DMS 273 treated with DMSO at 0.1 percent for 48 hours (cell line): ENCODE results near the gene INTS7.
"Not testable (repeated sequence)": the region's sequence is repeated elsewhere in the genome, so short reads cannot be mapped to it uniquely, and the experiment has no call there.

Experiments used
- DNase-seq: peaks from one replicate; lab custom pipeline; 2025; lab: John Stamatoyannopoulos, UW

INTS7 gene

GRCh38 chr1:211985556-211986264 is 49.6 kb downstream of the INTS7 start:
- DNase-seq = no peak

DNA sequence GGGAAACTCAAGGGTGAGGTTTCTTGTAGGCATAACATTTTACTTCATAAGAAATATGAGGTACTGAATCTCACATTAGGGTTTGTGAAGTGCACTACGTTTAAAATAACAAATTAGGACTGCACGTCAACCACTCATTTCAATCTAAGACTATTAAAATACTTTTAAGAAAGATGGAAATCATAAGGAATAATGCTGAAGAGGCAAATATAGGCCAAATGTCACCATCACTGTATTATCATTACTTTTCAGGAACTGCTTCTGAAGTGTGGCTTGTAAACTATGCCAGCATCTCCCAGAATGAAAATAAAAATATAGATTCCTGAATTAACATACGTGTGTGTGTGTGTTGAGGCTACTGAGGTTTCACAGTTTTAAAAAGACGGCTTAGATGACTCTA is 56.8 kb downstream of the INTS7 start:
- no peak for DNase-seq

- no peak for DNase-seq
Measured at GRCh38 chr1:211975152-211975941, 60.0 kb downstream of the INTS7 start.

- no peak for DNase-seq
Measured at GRCh38 chr1:211973541-211973940, 61.8 kb downstream of the INTS7 start.

DNA sequence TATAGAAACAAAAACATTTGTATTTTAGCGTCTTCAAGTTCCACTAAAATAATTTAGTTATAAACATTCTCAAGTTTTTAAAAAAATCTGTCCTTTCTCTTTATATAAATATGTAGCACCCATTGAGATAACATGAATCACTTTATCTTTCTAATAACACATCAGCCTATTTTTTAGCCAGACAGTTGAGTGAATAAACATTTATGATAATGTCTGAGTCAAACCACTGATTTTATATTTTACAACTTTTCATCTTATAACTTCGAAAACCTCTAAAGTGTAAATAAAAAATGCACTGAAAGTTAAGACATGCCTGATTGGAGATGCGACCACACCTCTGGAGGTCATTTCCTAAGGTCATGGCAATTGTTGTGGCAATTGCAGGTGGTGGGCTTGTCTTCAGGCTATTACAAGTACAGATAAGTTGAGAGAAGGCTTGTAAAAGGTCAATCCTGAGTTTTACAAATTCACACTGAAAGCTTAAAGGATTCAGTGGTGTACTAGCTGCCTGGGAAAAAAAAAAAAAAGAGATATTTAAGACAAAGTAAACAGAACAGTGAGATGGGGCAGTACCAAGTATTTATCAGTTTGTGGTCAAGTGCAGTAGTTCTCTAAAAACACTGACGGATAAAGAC is 67.0 kb downstream of the INTS7 start:
- DNase-seq = no peak

GRCh38 chr1:211967704-211968103 is 67.7 kb downstream of the INTS7 start:
- DNase-seq = no peak

DNA sequence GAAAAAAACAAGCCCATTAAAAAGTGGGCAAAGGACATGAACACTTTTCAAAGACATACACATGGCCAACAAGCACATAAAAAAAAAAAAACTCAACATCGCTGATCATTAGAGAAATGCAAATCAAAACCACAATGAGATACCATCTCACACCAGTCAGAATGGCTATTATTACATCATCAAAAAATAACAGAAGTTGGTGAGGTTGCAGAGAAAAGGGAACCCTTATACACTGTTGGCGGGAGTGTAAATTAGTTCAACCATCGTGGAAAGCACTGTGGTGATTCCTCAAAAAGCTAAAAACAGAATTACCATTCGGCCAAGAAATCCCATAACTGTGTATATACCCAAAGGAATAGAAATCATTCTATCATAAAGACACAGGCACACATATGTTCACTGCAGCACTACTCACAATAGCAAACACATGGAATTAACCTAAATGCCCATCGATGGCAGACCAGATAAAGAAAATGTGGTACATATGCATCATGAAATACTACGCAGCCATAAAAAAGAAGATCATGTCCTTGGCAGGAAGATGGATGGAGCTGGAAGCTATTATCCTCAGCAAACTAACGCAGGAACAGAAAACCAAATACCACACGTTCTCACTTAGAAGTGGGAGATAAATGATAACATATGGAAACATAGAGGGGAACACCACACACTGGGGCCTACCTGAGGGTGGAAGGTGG is 70.1 kb downstream of the INTS7 start:
- no peak for DNase-seq

GRCh38 chr1:211959680-211960079 is 75.7 kb downstream of the INTS7 start:
- DNase-seq = no peak

DNA sequence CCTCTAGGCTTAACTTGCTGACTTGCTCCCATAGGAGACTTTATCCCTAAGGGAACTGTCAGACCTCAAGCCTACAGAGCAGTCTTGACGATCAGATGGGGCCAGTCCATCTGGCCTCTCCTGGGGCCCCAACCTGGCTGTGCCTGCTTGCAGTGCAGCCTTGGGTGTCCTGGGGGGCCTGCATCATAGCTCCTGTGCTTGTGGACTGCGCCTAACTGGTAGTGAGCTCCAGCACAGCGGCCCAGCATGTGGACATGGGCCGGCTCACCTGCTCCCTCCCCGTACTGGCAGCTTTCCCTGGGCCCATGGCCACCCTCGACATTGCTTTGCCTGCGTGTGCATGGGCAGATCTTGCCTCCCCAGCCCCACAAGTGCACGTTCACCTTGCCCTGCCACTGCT is 76.1 kb downstream of the INTS7 start:
- DNase-seq = no peak

DNA sequence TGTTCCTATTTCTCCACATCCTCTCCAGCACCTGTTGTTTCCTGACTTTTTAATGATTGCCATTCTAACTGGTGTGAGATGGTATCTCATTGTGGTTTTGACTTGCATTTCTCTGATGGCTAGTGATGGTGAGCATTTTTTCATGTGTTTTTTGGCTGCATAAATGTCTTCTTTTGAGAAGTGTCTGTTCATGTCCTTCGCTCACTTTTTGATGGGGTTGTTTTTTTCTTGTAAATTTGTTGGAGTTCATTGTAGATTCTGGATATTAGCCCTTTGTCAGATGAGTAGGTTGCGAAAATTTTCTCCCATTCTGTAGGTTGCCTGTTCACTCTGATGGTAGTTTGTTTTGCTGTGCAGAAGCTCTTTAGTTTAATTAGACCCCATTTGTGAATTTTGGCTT is 81.3 kb downstream of the INTS7 start:
- not testable (repeated sequence) for DNase-seq

DNA sequence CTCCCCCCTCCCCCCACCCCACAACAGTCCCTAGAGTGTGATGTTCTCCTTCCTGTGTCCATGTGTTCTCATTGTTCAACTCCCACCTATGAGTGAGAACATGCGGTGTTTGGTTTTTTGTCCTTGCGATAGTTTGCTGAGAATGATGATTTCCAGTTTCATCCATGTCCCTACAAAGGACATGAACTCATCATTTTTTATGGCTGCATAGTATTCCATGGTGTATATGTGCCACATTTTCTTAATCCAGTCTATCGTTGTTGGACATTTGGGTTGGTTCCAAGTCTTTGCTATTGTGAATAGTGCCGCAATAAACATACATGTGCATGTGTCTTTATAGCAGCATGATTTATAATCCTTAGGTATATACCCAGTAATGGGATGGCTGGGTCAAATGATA is 81.8 kb downstream of the INTS7 start:
- not testable (repeated sequence) for DNase-seq

DNA sequence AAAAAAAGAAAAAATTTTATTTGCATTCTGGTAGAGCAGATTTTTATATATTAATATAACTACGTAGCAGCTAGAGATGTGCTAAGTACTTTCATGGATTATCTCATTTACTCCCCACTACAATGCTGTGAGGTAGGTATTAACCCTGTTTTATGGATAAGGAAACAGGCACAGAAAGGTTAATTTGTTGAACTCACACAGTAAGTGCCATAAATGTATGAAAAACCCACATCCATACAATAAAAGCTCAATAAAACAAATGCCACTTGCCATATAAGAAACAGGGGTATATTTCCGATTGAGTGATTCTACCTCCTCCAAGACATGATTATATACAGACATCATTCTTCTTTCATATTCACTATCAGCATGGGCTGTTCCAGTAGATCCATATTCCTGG is 83.1 kb downstream of the INTS7 start:
- no peak for DNase-seq

DNA sequence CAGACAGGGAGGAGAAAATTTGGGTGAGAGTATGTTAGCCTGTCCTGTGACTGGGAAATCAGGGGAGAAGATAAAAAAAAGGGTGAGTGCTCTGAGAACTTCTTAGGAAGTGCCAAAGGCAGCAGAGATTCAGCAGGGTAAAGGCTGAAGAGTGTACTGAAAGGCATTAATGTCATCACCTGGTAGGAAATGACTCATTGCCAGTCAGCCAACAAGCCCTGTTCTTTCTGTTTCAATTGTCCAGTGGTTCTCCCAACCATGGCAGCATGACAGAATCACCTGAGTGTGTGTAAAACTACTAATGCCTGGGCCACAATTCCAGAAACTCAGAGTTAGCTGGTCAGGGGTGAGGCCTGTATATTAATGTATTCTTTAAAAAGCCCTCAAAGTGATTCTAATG is 83.5 kb downstream of the INTS7 start:
- no peak for DNase-seq

- DNase-seq = no peak
Measured at GRCh38 chr1:211948377-211948776, 87.0 kb downstream of the INTS7 start.

DNA sequence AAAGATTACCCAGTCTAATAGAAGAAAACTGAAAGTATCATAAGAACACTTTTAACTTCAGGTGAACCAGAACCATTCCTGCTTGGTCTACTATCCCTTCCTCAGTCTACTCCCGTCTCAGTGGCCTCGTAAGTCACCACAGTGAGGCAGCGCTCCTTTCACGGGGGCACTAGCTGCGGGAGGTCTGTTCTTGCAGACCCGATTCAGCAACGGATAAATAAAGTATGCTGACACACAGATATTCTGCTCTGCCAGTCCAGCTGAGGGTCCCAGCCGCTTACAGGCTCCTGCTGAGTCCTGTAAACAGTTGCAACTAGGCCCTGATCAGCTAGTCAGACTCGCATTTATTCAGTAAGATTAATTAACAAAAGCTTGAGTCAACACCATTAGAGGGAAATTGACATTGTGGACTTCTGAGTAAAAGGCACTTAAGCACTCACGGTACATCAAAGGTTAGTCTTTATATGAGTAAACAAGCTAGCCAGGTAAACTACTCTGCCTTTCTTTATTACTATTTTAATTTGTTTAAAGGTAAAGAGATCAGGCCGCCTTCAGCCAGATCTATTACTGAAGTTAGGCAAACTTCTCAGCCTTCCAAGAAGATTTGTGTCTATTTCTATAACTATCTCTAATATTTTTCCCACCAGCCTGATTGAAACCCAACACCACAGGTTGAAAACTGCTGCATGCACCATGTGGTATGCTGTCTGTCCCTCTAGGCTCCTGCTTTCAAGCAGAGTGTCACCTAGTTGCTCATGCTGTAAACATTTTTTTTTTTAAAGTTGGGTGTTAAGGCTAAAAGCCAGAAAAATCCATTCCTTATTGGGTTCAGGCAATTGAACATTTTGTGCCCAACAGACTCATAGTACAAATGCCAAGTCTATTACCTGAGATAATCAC is 87.7 kb downstream of the INTS7 start:
- DNase-seq = no peak

GRCh38 chr1:211944733-211945500 is 90.4 kb downstream of the INTS7 start:
- no peak for DNase-seq

GRCh38 chr1:211942583-211942982 is 92.8 kb downstream of the INTS7 start:
- no peak for DNase-seq

GRCh38 chr1:211939876-211940468 is 95.4 kb downstream of the INTS7 start:
- DNase-seq = no peak

- DNase-seq = no peak
Measured at GRCh38 chr1:211938561-211938997, 96.8 kb downstream of the INTS7 start.

DNA sequence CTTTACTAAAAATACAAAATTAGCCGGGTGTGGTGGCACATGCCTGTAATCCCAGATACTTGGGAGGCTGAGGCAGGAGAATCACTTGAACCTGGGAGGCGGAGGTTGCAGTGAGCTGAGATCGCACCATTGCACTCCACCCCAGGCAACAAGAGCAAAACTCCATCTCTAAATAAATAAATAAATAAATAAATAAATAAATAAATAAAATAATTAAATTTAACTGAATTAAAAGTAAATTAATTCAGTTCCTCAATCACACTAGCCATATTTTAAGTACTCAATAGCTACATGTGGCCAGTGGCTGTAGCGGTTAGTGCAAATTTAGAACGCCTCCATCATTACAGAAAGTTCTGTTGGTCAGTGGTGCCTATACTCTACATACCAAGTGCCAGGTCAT is 97.9 kb downstream of the INTS7 start:
- not testable (repeated sequence) for DNase-seq
